GM12801 (cell line): ENCODE data around the gene CELF1.

Experiments used
- TF ChIP-seq, protein P1 (sequence below): IDR thresholded peaks from one replicate; pipeline ENCODE4 v1.5.1; 2011; ENCODE audit warnings: control low read depth; ENCODE audit not compliant: insufficient read length; ENCODE audit errors: extremely low read depth

Gene CELF1

GRCh38 chr11:47478651-47479329 lies 74.1 kb downstream of the CELF1 start:
- TF ChIP-seq, protein P1, sequence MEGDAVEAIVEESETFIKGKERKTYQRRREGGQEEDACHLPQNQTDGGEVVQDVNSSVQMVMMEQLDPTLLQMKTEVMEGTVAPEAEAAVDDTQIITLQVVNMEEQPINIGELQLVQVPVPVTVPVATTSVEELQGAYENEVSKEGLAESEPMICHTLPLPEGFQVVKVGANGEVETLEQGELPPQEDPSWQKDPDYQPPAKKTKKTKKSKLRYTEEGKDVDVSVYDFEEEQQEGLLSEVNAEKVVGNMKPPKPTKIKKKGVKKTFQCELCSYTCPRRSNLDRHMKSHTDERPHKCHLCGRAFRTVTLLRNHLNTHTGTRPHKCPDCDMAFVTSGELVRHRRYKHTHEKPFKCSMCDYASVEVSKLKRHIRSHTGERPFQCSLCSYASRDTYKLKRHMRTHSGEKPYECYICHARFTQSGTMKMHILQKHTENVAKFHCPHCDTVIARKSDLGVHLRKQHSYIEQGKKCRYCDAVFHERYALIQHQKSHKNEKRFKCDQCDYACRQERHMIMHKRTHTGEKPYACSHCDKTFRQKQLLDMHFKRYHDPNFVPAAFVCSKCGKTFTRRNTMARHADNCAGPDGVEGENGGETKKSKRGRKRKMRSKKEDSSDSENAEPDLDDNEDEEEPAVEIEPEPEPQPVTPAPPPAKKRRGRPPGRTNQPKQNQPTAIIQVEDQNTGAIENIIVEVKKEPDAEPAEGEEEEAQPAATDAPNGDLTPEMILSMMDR, result no peak

GRCh38 chr11:47477753-47478152 lies 75.2 kb downstream of the CELF1 start:
- TF ChIP-seq, protein P1, result no peak

GRCh38 chr11:47477323-47477722 lies 75.6 kb downstream of the CELF1 start:
- TF ChIP-seq, protein P1, result no peak

- TF ChIP-seq, protein P1, result no peak
Observed at GRCh38 chr11:47470671-47471070, 82.3 kb downstream of the CELF1 start.

- TF ChIP-seq, protein P1, result no peak
Observed at GRCh38 chr11:47469361-47470179, 83.4 kb downstream of the CELF1 start.

- TF ChIP-seq, protein P1, result no peak
Observed at GRCh38 chr11:47468598-47469214, 84.2 kb downstream of the CELF1 start.

DNA sequence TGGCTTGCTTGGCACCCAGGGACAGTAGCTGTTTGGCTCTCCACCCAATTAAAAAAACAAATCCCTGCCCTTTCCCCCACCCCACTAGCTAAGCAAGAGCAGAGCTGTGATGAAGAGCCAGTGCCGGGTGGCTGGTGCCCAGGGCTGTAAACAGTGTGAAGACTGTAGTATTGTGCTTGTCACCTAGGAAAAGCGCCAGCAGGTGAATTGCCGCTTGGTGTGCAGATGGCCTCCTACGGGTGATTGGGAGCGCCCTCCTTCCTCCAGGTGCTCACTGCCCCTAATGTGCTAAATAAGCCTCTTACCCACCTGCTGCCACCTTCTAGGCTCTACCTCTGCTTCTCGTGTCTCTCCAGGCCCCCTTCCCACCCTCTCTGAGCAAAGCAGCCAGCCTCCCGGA lies 85.6 kb downstream of the CELF1 start:
- TF ChIP-seq, protein P1, result no peak
